CD4-positive, CD25-positive, alpha-beta regulatory T cell (primary cell): ENCODE results near the gene CNDP2. TPM values are rescaled to one million over a fixed set of nuclear protein-coding genes. Genes with fewer than 3 reads are reported as not detected.

Experiments
- ATAC-seq, 2 donors: fragments of 150-1000 bp; cut with Tn5 transposase; one replicate each; pipeline ENCODE4 v1.10.0; 2021; ENCODE audit warnings: low read depth in 2 of 2, moderate number of reproducible peaks in 2 of 2, moderate library complexity in 1 of 2
- DNase-seq, 3 donors: peaks; one replicate each; pipeline versions ENCODE4 v3.0.0 to v3.0.0-alpha.2; 2012 to 2022; ENCODE audit warnings: mixed read lengths in 1 of 3
- H3K27ac ChIP-seq: one replicate; pipeline ENCODE4 v1.7.0; 2013; ENCODE audit warnings: mild to moderate bottlenecking, low read length; ENCODE audit not compliant: insufficient read depth, poor library complexity, severe bottlenecking
- H3K27me3 ChIP-seq: one replicate; pipeline ENCODE4 v1.7.0; 2013; ENCODE audit warnings: low read length; ENCODE audit not compliant: control insufficient read depth, insufficient read depth
- H3K36me3 ChIP-seq: one replicate; pipeline ENCODE4 v1.7.0; 2013; ENCODE audit warnings: mild to moderate bottlenecking, low read length, moderate library complexity; ENCODE audit not compliant: control insufficient read depth, insufficient read depth
- H3K4me1 ChIP-seq: 2 replicates; pipeline ENCODE4 v1.7.0; 2013; ENCODE audit warnings: mild to moderate bottlenecking, low read length; ENCODE audit not compliant: insufficient read depth, control insufficient read depth, poor library complexity, severe bottlenecking
- H3K4me3 ChIP-seq: one replicate; pipeline ENCODE4 v1.7.0; 2013; ENCODE audit warnings: low read depth, mild to moderate bottlenecking, low read length, moderate library complexity
- H3K9me3 ChIP-seq, 2 experiments: 1 replicate in 1 of 2; 2 replicates in 1 of 2; pipeline ENCODE4 v1.7.0; 2013; ENCODE audit warnings: low read length in 2 of 2, mild to moderate bottlenecking in 1 of 2, moderate library complexity in 1 of 2; ENCODE audit not compliant: control insufficient read depth in 2 of 2
- H3K27ac Mint-ChIP-seq, 3 donors: one replicate each; pipeline ENCODE4 v1.8.0; 2020 to 2022; ENCODE audit warnings: mild to moderate bottlenecking in 3 of 3, mixed read lengths in 3 of 3, moderate library complexity in 2 of 3
- H3K27me3 Mint-ChIP-seq: one replicate; pipeline ENCODE4 v1.8.0; 2022; ENCODE audit warnings: mild to moderate bottlenecking, mixed read lengths
- H3K36me3 Mint-ChIP-seq: one replicate; pipeline ENCODE4 v1.8.0; 2020; ENCODE audit warnings: mixed read lengths
- H3K4me1 Mint-ChIP-seq, 4 donors: one replicate each; pipeline ENCODE4 v1.8.0; 2020 to 2022; ENCODE audit warnings: mixed read lengths in 4 of 4, mild to moderate bottlenecking in 1 of 4
- H3K4me3 Mint-ChIP-seq, 4 donors: one replicate each; pipeline ENCODE4 v1.8.0; 2020 to 2022; ENCODE audit warnings: mild to moderate bottlenecking in 4 of 4, mixed read lengths in 4 of 4, moderate library complexity in 3 of 4
- H3K9me3 Mint-ChIP-seq, 7 donors: one replicate each; pipeline ENCODE4 v1.8.0; 2020 to 2022; ENCODE audit warnings: mixed read lengths in 7 of 7, mild to moderate bottlenecking in 3 of 7, moderate library complexity in 2 of 7
- polyA plus RNA-seq, 4 donors: library from polyadenylated mRNA; unstranded; fragments of 300-500 nt; fragmentation: Illumina TruSeq; gene quantifications; one replicate each; pipeline ENCODE4 v1.2.3, GENCODE V29; 2021
- total RNA-seq: library from RNA; stranded (reverse); gene quantifications from one replicate; pipeline ENCODE4 v1.2.3, GENCODE V29; 2022

Gene CNDP2
- total and polyA plus RNA-seq, 5 donors from 2014 or later = 101 to 136 (median 107) TPM

DNA sequence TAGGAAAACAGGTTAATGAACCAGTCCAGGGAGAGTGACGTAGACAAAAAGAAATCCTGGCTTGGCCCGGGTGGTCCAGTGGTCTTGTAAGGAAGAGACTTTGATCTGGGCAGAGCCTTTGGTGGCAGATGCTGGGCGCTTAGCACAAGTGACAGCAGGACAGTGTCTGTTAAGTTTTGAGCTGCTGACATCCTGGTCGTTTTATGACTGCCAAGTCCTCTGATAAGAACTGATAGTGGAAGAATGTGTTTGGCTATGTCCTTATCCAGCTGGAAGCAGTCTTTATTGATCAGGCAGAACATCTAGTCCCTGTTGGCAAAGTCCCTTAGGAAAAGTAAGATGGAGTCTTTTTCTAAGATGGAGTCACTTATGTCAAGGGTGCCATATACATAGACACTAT lies 74.1 kb downstream of the CNDP2 start:
- no peaks in the 10 kb centered on the region for H3K9me3 ChIP-seq
- no peaks in the 10 kb centered on the region for H3K4me1 Mint-ChIP-seq
- no peak overlapping the region for H3K4me3 ChIP-seq
- peaks cover 0 to 11% (median 2%) of the 10 kb centered on the region in 7 donors for H3K9me3 Mint-ChIP-seq
- H3K27me3 ChIP-seq = no peaks in the 10 kb centered on the region
- no peak overlapping the region for H3K4me3 Mint-ChIP-seq
- no peak overlapping the region for H3K27ac Mint-ChIP-seq
- H3K36me3 ChIP-seq = no peaks in the 10 kb centered on the region
- no peak for ATAC-seq
- DNase-seq = no peak
- H3K27ac ChIP-seq = no peak overlapping the region
- H3K4me1 ChIP-seq = no peaks in the 10 kb centered on the region
- peaks cover 20% of the 10 kb centered on the region for H3K27me3 Mint-ChIP-seq
- no peaks in the 10 kb centered on the region for H3K36me3 Mint-ChIP-seq

DNA sequence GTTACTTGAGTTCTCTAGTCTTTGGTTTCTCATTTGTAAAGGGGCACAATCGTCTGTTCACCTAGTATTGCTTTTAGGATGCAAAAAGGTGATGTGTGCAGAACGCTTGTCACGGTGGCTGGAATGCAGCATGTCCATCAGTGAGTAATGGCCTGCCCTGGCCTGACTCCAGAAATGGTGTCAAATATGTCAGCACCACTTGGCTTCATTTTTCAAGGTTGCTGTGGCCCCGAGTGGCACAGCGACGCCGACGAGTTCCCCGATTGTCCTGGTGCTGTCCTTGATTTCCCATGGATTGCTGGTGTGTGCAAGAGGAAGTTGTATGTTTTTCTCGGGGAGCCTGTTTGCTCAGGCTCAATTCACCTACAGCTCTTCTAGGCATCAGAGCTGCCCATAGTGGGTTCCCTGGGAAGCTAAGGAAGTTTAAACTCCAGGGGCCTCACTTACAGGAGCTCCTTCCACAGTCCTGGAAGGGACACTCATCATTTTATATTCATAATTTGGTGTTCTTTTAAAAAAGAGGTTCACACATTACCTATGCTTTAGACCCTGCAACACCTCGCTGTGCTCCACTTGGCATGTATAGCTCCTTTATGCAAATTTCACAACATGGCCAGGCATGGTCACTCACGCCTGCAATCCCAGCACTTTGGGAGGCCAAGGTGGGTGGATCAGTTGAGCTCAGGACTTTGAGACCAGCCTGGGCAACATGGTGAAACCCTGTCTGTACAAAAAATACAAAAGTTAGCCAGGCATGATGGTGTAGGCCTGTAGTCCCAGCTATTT lies 75.9 kb downstream of the CNDP2 start:
- peaks cover 17% of the 10 kb centered on the region for H3K27me3 Mint-ChIP-seq
- H3K27ac ChIP-seq = no peak overlapping the region
- DNase-seq = no peak
- no peaks in the 10 kb centered on the region for H3K9me3 ChIP-seq
- no peaks in the 10 kb centered on the region for H3K27me3 ChIP-seq
- H3K9me3 Mint-ChIP-seq = peaks cover 0 to 4% (median 1%) of the 10 kb centered on the region in 7 donors
- H3K4me1 Mint-ChIP-seq = no peaks in the 10 kb centered on the region
- no peaks in the 10 kb centered on the region for H3K36me3 Mint-ChIP-seq
- no peak overlapping the region for H3K27ac Mint-ChIP-seq
- no peak overlapping the region for H3K4me3 Mint-ChIP-seq
- no peaks in the 10 kb centered on the region for H3K4me1 ChIP-seq
- H3K36me3 ChIP-seq = no peaks in the 10 kb centered on the region
- no peak overlapping the region for H3K4me3 ChIP-seq
- no peak for ATAC-seq

GRCh38 chr18:74573053-74573452 lies 76.9 kb downstream of the CNDP2 start:
- H3K9me3 Mint-ChIP-seq = peaks cover 0 to 2% (median 0%) of the 10 kb centered on the region in 7 donors
- H3K27ac Mint-ChIP-seq = no peak overlapping the region
- Histone ChIP-seq H3K4me1 (no peaks in the 10 kb centered on the region), H3K9me3 (no peaks in the 10 kb centered on the region), H3K27me3 (peaks cover under 1% of the 10 kb centered on the region), H3K27ac (no peak overlapping the region), H3K4me3 (no peak overlapping the region), H3K36me3 (no peaks in the 10 kb centered on the region)
- H3K4me3 Mint-ChIP-seq = no peak overlapping the region
- no peaks in the 10 kb centered on the region for H3K36me3 Mint-ChIP-seq
- ATAC-seq = no peak
- no peak for DNase-seq
- peaks cover 17% of the 10 kb centered on the region for H3K27me3 Mint-ChIP-seq
- H3K4me1 Mint-ChIP-seq = no peaks in the 10 kb centered on the region

Other genes starting within 250 kb of the CNDP2 start
- gene CYB5A, start 204.4 kb upstream of the CNDP2 start, total RNA-seq = 11.1 TPM
- gene CYB5A, start 204.4 kb upstream of the CNDP2 start, polyA plus RNA-seq = 10 to 100 TPM; 43.2 to 54.3 (median 50.5) TPM
- not detected for gene C18orf63, start 180.5 kb upstream of the CNDP2 start, total RNA-seq
- not detected for gene C18orf63, start 180.5 kb upstream of the CNDP2 start, polyA plus RNA-seq
- gene DIPK1C, start 39.1 kb upstream of the CNDP2 start, total RNA-seq = not detected
- gene DIPK1C, start 39.1 kb upstream of the CNDP2 start, polyA plus RNA-seq = not detected
- gene CNDP1, start 38.1 kb downstream of the CNDP2 start, total RNA-seq = 0.15 TPM
- gene CNDP1, start 38.1 kb downstream of the CNDP2 start, polyA plus RNA-seq = not detected
- 34.0 TPM for gene ZNF407, start 101.5 kb downstream of the CNDP2 start, total RNA-seq
- gene ZNF407, start 101.5 kb downstream of the CNDP2 start, polyA plus RNA-seq = 1 to 10 TPM; 2.0 to 5.1 (median 3.8) TPM